ENCODE data around the gene MYOZ3.
A peak's percentile ranks its signal among the peaks of the same experiment; 100 is the strongest.

MYOZ3 gene, protein sequence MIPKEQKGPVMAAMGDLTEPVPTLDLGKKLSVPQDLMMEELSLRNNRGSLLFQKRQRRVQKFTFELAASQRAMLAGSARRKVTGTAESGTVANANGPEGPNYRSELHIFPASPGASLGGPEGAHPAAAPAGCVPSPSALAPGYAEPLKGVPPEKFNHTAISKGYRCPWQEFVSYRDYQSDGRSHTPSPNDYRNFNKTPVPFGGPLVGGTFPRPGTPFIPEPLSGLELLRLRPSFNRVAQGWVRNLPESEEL

DNA sequence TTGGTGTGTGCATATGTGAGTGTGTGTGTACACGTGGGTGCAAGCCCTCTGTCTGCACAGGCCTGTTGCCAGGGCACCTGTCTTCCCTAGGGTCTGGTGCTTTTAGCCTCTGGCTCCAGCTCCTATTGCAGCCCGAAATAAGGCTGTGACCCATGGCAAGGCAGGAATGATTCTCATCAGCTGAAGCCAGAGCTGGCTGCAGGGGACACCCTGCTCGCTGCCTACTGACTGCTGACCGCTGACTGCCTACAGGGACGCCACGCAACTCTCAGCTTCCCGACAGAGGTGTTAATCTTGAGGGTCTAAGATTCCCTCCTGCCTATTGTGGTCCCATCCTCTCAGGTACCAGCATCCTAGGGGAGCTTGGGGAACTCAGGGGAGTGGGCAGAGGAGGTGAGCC, at the start of gene MYOZ3:
Gene MYOZ3, plus strand, starts transcription at position 166 of the 400 bp plus-strand sequence. CDS start 1,691 bp downstream, outside the sequence.
- DNase-seq = no peak

DNA sequence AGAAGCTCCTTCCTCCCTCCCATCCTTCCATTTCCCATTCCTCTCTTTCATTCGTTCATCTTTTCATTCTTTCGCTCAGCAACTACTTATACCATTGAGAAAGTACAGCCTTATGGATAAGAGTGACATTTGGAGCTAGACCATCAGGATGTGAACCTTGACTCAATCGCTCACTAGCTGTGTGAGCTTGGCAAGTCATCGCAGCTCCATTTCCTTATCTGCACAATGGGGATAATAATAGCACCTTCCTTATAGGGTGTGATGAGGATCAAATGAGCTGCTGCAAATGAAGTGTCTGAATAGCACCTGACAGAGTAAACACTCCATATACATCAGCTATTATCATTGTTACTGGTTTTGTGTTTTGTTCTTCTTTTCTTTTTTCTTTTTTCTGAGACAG, 48.6 kb upstream of the MYOZ3 start:
- DNase-seq = no peak

DNA sequence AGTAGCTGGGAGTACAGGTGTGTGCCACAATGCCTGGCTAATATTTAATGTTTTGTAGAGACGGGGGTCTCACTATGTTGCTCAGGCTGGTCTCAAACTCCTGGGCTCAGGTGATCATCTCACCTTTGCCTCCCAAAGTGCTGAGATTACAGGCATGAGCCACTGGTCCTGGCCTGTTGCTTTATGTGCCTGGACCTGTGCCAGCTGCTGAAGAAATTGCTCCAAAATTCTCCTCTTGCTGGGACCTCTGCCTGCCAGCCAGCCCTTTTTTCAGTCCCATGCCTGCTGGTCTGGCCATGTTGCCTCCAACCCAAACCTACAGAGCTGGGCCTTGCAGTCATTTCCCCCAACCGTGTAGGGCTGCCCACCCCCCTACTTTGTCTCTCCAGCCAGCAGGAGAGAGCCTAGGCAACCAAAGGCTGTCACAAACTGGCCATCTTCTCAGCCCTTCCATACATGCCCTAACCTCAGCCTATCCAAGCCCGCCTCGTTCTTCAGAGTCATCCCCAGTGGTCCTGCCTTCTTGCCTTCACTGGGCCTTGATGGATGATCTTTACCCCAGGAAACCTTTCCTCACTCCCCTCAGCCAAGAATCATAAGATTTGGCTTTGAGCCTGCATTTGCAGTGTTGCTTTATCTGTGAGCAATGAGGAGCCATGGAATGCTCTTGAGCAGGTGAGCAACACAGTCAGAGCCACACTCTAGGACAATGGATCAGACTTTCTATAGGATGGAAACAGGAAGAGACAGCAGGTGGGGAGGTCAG, 48.0 kb upstream of the MYOZ3 start:
- DNase-seq = no peak

DNA sequence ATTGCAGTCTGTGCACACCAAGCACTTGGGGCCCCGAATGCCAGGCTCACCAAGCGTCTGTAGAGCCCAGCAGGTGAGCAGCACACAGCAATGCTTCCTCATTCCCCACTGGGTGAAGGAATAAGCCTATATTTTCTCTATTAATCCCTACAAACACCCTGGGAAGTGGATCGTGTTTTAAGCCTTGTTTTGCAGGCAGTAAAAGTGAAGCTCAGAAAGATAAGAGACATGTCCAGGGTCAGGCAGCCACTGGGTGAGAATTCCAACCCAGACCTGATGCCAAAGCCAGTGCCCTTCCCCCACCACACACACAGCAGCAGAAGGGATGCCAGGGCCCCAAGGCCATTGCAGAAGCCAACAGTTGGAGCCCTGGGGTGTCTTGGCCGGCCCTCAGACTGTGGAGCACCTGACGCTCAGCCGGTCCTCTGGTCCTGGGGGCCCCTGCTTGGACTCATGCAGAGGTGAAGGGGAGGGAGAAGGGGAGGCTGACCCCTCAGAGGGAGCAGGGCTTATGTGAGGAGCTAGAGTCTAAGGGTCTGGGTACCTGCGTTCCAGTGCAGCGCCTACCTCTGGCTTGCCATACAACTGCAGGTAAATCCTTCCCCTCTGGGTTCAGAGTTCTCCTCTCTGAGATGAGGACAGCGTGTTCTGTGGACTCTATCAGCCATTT, 46.9 kb upstream of the MYOZ3 start:
- no peak for DNase-seq

DNA sequence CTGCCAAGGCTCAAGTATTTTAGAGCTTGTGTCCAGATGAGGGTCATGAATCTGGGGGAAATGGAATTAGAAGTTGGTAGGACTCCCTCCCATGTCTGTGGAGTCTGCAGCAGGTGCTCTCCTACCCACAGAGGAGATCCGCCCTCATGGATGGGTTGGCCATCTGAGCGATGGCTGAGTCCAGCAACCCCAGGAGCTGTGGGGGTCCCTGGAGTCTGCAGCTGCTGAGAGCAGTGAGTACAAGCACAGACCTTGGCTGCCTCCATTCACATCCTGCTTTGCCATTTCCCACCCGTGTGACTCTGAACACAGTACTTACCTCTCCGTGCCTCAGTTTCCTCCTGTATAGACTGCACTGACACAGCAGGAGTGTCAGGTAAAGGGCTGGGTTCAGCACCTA, 46.4 kb upstream of the MYOZ3 start:
- DNase-seq = no peak

DNA sequence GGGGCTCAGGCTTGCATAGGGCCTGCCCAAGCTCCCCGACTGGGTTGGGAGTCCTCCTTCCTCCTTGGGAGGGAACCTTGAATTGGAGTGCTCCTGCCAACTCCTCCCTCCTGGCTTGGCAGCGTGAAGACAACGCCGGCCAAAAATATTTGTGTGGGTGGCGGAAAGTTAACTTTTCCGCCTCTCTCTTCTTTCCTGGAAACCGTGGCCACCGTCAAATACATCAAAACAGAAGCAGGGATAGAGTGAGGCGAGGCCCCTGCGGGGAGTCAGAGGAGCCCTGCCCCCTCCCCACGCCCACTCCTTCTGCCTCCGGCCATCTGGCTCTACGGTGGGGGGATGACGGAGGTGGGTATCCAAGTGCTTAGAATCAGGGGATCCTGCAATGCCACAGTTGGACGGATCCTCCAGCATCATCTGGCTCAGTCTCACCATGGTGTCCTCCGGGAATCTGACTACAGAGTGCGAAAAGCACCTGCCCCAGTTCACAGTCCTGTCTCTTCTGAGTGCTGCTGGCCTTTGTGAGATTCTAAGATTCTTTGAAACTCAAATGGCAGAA, 45.8 kb upstream of the MYOZ3 start:
- peak; percentile 72 for DNase-seq

DNA sequence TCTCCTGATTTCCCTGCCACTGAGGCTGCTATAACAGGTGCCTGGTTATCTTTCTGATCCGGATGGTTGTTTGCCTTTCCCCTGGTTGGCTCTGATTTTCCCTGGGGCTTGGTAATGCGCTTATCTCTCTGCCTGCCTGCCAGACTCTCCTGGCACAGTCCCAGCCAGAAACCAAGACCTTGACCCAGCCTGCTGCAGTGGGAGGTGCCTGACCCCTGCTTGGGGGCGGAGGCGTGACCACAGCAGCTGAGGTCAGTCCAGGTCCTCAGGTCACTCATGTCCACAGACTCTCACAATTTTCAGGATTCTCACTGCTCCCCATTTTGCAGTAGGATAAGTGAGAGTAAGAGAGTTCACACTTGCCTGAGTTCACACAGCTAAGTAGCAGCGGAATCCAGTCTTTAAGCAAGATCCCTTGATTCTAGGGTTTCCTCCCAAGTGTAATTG, 45.0 kb upstream of the MYOZ3 start:
- peak; percentile 57 for DNase-seq

DNA sequence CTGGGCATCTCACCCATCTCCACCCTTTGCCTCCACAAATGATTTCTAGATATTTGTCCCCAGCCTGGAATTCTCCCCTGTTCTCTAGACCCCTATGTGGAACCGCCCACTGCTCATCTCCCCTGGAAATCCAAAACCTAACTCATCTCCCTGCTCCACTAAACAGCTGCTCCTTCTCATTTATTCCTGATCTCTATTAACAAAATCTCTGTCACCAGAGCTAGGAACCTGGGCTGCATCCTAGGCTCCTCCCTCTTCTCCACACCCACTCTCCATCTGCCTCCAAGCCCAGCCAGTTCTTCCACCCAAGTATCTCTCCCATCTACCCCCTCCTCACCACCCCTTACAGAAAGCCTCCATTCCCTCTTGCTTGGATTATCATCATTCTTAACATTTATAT, 44.5 kb upstream of the MYOZ3 start:
- peak; percentile 77 for DNase-seq

DNA sequence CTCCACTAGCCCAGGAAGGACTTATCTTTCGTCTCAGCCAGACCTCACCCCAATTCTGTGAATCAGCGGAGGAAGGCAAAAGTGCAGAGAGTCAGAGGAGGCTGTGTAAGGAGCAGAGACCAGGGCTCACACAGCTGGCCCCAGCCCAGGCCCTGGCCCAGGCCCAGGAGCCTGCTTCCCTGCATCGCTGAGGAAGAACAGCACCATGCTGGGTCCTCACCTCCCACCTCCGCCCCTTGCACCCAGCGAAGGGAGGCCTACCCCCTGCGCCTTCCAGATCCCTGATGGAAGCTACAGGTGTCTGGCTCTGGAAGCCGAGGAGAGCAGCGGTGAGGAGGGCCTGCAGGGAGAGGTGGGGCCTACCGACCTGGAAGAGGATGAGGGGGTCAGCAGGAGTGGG, 42.9 kb upstream of the MYOZ3 start:
- no peak for DNase-seq

DNA sequence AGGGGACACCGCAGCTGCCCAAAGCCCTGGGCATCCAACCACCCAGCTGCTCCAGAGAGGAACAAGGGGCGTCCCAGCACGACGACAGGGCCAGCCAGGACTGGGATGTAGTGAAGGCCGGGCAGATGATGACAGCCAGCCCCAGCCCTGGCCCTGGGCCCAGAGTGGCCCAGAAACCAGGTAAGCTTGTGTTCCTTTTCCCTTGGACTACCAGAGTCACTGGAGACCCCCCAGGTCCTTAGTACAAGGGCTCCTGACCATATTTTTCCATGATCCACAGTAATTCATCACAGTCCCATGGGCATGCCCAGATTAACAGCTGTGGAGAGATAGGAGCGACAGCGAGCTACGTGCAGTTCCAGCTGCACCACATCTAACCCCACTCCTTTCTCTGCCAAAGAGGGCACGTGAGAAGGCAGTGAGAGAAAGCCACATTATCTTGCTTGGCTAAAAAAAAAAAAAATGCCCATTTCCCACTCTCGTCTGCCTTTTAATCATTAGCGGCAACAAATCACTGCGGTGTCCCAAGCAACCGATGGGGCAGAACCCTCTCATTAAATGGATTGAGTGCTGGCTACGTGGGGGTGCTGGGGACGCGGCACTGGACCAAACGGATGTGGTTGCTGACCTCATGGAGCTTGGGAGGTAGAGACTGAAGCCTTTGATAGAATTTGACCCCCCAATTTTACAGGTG, 42.3 kb upstream of the MYOZ3 start:
- DNase-seq = peak; percentile 64

DNA sequence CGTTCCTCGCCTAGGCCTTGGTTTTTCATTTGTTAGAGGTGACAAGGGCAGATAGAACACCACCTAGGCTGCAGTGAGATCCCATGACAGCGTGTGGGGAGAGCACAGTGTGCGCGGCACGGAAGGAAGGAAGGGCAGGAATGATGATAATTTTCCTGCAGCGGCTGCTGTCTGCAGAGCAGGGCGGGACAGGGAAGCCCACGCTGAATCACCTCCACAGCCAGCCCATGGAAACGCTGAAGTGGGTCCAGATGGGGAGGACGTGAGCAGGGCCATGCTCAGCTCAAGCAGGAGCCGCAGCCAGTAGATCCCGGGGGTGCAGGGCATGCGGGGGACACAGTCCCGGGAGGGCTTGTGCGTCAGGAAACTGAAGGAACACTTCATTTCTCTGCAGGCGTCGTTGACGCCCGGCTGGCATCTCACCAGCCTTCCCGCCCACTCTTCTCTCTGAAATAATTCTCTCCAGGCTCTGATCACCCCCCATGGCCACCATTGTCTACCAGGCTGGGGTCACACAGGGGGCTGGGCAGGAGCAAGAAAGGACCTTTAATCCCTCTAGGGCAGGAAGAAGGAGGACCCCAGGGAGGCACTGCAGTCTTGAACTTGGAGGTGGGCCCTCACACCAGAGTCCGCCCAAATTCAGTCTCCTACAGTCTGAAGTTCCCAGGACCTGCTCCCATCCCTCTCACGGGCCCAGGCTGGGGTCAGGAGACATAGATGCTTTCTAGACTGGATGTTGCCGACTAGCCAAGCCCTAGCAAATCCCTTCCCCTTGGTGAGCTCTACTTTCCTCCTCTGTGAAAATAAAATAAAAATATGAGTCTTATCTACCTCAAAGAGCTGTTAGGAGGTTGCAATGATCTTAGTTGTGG, 41.5 kb upstream of the MYOZ3 start:
- no peak for DNase-seq

DNA sequence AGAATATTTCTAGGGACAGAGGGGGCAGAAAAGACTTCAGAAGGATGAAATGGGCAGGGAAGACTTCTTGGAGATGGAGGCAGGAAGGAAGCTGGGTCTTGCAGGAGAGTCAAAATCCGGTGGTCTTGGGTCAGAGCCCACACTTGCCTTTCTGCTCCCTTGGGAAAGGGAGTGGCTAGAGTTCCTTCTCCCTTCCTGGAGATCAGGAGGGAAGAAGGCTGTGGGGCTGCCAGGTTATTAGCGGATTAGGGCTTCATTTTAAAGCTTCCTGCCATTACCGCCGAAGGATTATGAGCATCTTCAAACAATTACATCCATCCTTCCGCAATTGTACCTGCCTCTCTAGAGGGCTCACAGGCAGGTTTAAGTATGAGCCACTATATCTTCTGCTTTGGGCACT, 39.8 kb upstream of the MYOZ3 start:
- DNase-seq = no peak

DNA sequence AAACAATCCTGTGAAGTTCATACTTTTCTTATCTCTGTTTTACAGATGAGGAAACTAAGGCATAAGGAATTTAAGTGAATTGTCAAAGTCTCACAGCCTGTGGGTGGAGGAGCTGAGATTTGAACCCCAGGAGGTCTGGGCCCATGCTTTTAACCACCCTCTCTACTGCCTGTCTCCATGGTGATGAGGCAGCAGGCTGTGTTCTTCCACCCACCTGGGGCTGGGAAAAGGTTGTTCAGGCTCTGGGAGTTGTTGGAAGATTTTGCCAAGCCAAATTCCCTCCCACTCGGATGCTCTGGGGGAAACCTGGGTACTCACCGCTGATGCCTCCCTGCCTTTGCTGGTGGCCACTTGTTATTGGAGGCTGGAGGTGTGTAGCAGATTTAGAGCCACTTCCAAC, 38.9 kb upstream of the MYOZ3 start:
- no peak for DNase-seq

DNA sequence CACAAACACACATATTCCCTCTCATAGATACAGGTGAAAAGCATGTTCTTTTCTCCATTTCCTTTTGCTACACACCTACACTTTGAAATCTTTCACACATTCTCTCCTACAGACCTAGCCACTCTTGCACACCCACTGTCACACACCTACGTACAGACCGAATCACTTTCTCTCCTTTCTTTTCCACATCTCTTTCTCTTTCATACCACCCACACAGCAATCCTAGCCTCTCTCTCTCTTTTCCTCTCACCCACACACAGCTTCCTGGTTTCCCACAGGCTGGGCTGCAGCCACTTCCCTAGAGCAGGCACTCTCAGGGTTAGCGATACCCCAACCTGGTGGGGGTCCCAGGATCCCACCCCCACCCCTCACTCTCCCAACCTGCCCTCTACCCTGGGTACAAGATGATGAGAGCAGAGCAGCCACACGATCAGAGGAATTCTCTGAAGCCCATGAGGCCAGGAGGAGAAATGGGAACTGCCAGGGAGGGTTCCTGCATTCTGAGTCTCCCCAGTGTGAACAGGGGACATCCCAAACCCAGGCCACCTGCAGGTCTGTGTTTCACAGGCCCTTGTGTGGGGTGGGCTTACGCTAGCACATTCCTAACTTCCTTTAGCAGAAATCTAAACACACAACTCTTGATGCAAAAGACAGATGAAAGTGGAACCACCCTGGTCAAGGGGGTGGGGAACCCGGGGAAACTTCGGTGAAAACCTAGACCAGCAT, 37.7 kb upstream of the MYOZ3 start:
- no peak for DNase-seq

DNA sequence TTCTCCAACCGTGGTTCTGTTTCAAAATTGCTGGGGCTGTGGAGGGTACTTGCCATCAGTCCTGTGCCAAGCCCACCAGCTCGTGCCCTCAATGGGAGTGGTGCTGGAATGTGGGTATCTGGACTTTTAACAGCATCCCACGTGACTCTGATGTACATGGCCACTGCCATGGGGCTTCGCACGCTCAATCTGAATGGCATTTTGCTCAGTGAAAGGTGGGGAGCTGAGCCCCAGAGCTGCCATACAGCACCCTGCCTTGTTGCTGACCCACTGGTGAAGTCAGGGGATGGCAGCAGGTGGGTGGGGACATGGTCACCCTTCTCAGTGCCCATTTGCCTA, 37.2 kb upstream of the MYOZ3 start:
- DNase-seq = no peak

DNA sequence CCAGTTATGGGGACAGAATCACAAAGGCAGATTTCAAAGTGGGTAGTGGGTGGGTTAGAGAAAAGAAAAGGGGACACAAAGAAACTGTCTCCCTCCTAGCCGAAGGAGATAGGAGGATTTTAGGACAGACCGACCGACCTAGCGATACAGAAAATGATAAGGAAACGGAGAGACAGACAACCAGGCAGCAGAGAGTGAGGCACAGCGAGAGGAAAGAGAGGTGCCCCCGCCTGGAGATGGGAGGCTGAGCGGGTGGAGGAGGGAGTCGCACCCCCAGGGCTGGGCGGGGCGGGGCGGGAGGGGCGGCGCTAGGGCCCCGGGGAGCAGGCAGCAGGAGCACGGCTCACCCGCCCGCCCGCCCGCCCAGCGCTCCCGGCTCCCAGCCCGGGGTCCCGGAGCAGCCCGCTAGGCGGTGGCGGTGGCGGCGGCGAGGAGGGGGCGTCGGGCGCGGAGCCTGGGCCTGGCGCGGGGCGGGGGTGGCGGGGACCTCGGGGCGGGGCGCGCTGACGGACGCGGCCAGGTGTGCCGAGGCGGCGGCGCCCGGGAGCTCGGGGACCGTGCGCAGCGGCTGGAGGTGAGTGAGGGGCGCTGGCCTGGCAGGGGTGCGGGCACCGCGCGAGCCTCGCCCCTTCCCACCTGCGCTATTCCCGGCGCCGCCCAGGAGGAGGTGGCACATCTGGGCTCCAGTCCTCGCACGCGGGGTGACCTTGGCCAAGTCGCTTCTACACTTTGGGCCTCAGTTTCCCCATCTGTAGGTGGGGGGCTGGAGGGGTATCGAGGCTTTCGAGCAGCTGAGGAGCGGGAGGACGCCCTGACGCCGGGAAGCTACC, 36.5 kb upstream of the MYOZ3 start:
- DNase-seq = peak; percentile 19

DNA sequence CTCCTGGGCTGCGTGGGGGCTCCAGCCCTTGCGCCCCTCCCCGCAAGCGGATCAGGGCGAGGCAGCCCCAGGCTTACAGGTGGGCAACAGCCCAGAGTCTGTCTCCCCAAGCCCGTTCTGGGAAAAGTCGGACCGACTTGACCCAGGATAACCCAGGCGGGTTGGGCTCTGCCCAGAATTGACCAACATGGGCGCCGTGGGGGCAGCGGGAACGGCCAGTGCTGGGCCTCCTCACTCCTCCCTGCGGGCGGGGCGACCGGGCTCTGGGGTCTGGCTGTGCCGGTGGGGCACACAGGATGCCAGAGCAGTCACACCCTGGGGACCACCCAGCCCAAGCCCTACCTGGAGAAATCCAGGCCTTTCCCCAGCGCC, 35.9 kb upstream of the MYOZ3 start:
- no peak for DNase-seq

DNA sequence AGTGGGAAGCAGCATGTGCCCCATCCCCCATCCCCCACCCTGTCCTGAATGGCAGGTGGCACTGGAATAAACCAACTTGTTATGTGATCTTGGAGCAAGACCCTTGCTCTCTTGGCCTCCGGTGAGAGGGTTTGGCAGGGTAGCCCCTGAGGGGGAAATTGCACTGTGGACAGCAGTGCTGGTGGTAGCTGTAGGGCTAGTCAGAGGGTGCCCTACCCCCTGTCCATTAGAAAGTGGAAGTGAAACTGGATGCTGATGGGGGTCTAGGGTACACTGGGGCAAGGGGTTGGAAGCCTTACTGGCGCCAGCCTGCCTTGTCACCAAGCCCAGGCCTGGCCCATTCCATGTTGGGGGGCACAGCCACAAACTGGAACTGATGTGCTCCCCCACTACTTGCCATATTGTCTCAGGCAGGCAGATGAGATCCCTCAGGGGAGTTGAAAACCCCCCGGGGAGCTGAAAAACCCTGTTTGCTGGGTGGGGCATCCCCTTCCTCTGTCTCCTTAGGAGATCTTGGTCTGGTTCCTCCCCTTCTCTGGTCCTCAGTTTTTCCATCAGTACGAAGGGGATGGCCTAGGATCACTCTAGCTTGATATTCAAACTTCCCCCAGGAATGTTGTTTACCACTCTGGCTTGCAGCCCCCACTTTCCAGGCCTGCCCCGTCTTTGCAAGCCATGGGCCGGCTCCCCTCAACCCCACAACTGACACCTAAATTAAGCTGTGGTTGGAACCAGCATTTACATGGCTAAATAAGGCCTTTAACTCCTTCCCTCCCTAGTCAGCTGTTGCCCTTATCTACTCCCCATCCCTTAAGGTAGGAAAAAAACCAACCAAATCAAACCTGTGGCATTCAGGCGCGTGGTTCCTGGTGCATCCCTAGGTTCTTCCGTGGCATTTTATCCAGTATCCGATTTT, 35.0 kb upstream of the MYOZ3 start:
- no peak for DNase-seq

DNA sequence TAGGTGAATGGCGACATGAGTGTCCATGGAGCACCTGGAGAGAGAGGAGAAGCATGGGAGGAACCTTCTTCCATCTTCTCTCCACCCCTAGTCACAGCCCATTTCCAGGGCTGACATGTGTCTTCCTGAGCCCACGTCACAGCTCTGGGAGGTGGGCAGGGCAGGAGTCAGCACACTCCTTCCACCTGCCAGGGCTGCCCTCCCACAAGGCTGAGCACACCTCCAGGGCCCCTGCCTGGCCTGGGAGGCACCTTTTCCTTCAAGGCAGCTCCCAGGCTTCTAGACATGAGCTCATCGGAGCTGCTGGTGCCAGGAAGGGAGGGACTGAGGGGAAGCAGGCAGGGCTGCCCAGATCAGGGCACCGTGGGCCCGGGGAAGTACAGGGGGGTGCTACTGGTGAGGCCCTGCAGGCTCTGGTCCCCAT, 34.2 kb upstream of the MYOZ3 start:
- no peak for DNase-seq
